HEK293T (cell line): ENCODE results near the gene ATPAF2.
A peak's percentile ranks its signal among the peaks of the same experiment; 100 is the strongest.

Experiments
- CTCF ChIA-PET: fragments of 350-600 bp; formaldehyde crosslinking; extraction: SDS; loops from one replicate; lab custom pipeline; 2021; ENCODE audit warnings: antibody characterized with exemption, inconsistent platforms; lab: Yijun Ruan, JAX
- POLR2A ChIA-PET: fragments of 350-600 bp; formaldehyde crosslinking; extraction: SDS; loops from one replicate; lab custom pipeline; 2020; ENCODE audit warnings: antibody characterized with exemption, inconsistent platforms; lab: Yijun Ruan, JAX
- DNase-seq: peaks from one replicate; pipeline ENCODE4 v3.0.0; 2012; ENCODE audit warnings: mixed read lengths; ENCODE audit errors: extremely low spot score
- SP1 ChIP-seq: fragments of 450-650 bp; IDR thresholded peaks from 2 replicates; pipeline ENCODE4 v1.6.1; 2017
- TF ChIP-seq, protein P1 (sequence below): fragments of 450-650 bp; IDR thresholded peaks from 2 replicates; pipeline ENCODE4 v1.6.1; 2016

ATPAF2 gene

DNA sequence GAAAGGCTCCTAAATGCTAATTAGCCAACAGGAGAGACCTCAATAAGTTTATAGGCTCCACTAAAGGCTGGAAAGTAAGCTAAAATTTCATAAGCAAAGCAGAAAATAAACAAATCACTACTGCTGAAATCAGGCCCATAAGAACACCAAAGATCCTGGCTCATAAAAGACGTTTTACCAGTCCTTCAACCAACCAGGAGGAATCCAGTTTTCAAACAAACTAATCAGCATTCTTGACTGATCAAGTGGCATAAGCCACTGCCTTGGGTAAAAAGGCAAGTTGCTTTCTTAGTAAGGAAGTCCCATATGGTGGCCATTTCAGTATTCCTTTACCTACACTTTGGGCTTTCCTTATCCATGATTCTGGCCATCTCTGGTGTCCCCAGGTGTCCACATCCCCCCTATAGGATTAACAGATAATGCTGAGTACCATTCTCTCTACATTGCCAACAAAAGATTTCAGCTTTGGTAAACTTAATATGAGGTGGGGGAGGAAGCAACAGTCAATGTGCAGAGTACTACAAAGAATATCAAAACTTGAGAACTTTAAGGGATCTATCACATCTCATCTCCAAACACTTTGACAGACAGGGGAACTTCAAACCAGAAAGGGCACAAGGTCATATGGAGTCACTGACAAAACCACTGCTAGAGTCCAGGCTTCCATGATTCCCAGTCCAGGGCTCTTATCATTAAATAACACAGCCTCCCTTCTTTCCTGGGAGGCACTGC, 68.1 kb downstream of the ATPAF2 start:
- POLR2A ChIA-PET = no interaction called here
- CTCF ChIA-PET = no interaction called here
- DNase-seq = no peak

More for the DNA sequence above, 68.1 kb downstream of the ATPAF2 start:
- TF ChIP-seq, protein P1, sequence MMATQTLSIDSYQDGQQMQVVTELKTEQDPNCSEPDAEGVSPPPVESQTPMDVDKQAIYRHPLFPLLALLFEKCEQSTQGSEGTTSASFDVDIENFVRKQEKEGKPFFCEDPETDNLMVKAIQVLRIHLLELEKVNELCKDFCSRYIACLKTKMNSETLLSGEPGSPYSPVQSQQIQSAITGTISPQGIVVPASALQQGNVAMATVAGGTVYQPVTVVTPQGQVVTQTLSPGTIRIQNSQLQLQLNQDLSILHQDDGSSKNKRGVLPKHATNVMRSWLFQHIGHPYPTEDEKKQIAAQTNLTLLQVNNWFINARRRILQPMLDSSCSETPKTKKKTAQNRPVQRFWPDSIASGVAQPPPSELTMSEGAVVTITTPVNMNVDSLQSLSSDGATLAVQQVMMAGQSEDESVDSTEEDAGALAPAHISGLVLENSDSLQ = peak; percentile 60
- no peak for TF ChIP-seq SP1
